HepG2 (cell line): ENCODE measurements around the gene LMOD1. TPM values are rescaled to one million over a fixed set of nuclear protein-coding genes. Genes with fewer than 3 reads are reported as not detected.
A peak's percentile ranks its signal among the peaks of the same experiment; 100 is the strongest.

ENCODE experiments used
- ATAC-seq: fragments of 200-7000 bp; cut with Tn5 transposase; 3 replicates; pipeline ENCODE4 v1.9.1; 2020; ENCODE audit warnings: mild to moderate bottlenecking, moderate library complexity
- BruUV-seq: library from RNA; stranded (reverse); fragments of 400-500 nt; replicated peaks from 2 replicates; lab custom pipeline; 2021; lab: Mats Ljungman, UMichigan
- CTCF ChIA-PET: fragments of 300-600 bp; formaldehyde crosslinking; extraction: SDS; loops from one replicate; lab custom pipeline; 2021; ENCODE audit warnings: low total read pairs, inconsistent platforms, low intra/inter-chr PET ratio; lab: Yijun Ruan, JAX
- POLR2A ChIA-PET: fragments of 350-600 bp; sonication (Branson Sonifier 250); formaldehyde crosslinking; loops from one replicate; lab custom pipeline; 2020; ENCODE audit warnings: antibody characterized with exemption, inconsistent platforms; lab: Yijun Ruan, JAX
- DNase-seq: peaks from one replicate; pipeline ENCODE4 v3.0.0-alpha.2; 2015; ENCODE audit warnings: low spot score
- FAIRE-seq: peaks from 3 replicates; lab custom pipeline; 2011; peaks lifted over from hg19 to GRCh38; lab: Jason Lieb, UNC
- H2AFZ ChIP-seq: one replicate; pipeline ENCODE4 v1.6.1; 2011; ENCODE audit warnings: low read length, inconsistent platforms
- H3K27ac ChIP-seq: fragments of 300-600 bp; 3 replicates; pipeline ENCODE4 v1.8.0; 2011; ENCODE audit warnings: mixed run types, mild to moderate bottlenecking, mixed read lengths, low read length, inconsistent platforms; ENCODE audit not compliant: insufficient read depth; ENCODE audit errors: extremely low read length
- H3K27me3 ChIP-seq, 2 experiments: fragments of 200-600 bp in 1 of 2; 2 replicates in 1 of 2; 3 replicates in 1 of 2; pipeline versions ENCODE4 v1.6.0 to v1.8.0; 2011; ENCODE audit warnings: low read length in 2 of 2, mild to moderate bottlenecking in 2 of 2, moderate library complexity in 2 of 2, inconsistent platforms in 1 of 2; ENCODE audit not compliant: insufficient read depth in 2 of 2, control insufficient read depth in 1 of 2
- H3K36me3 ChIP-seq, 2 experiments: fragments of 200-600 bp in 1 of 2; replicated peaks in 1 of 2; 2 replicates in 1 of 2; 3 replicates in 1 of 2; pipeline versions ENCODE4 v1.5.1 to v1.8.0; 2011; ENCODE audit warnings: low read length in 2 of 2, inconsistent platforms in 1 of 2; ENCODE audit not compliant: insufficient read depth in 2 of 2, control insufficient read depth in 1 of 2
- H3K4me1 ChIP-seq: 2 replicates; pipeline ENCODE4 v1.5.1; 2012; ENCODE audit warnings: low read length, inconsistent platforms; ENCODE audit not compliant: insufficient read depth
- H3K4me2 ChIP-seq: 2 replicates; pipeline ENCODE4 v1.6.0; 2011; ENCODE audit warnings: low read depth, low read length, inconsistent platforms
- H3K4me3 ChIP-seq, 3 experiments: fragments of 200-600 bp in 1 of 3; sonication (generic), shearing (Covaris generic) in 1 of 3; replicated peaks in 1 of 3; 2 replicates each; pipeline ENCODE4 v1.5.1; 2011 to 2016; ENCODE audit warnings: low read length in 3 of 3, inconsistent platforms in 2 of 3, low read depth in 2 of 3, mild to moderate bottlenecking in 2 of 3, control low read depth in 1 of 3, mixed read lengths in 1 of 3; ENCODE audit not compliant: insufficient read depth in 1 of 3
- H3K79me2 ChIP-seq: one replicate; pipeline ENCODE4 v1.6.1; 2011; ENCODE audit warnings: low read length, inconsistent platforms; ENCODE audit not compliant: insufficient read depth
- H3K9ac ChIP-seq: 2 replicates; pipeline ENCODE4 v1.6.0; 2011; ENCODE audit warnings: mild to moderate bottlenecking, low read depth, low read length, inconsistent platforms; ENCODE audit not compliant: insufficient read depth
- H3K9me3 ChIP-seq: 2 replicates; pipeline ENCODE4 v1.5.1; 2012; ENCODE audit warnings: mild to moderate bottlenecking, low read length
- H4K20me1 ChIP-seq: 2 replicates; pipeline ENCODE4 v1.6.0; 2011; ENCODE audit warnings: inconsistent platforms, mild to moderate bottlenecking, low read length, moderate library complexity; ENCODE audit not compliant: insufficient read depth
- CTCF ChIP-seq: sonication (generic); formaldehyde crosslinking; IDR thresholded peaks from 2 replicates; pipeline ENCODE4 v1.5.0; 2020; ENCODE audit warnings: mild to moderate bottlenecking, missing genetic modification reagents, moderate library complexity
- SIN3A ChIP-seq: IDR thresholded peaks from 2 replicates; pipeline ENCODE4 v1.6.1; 2011; ENCODE audit warnings: low read depth, mild to moderate bottlenecking, control low read depth, low read length, borderline replicate concordance
- STAG1 ChIP-seq: sonication (generic); formaldehyde crosslinking; IDR thresholded peaks from 2 replicates; pipeline ENCODE4 v1.4.0; 2020; ENCODE audit warnings: missing genetic modification reagents
- WGBS: methylation state at CpG from one replicate; pipeline ENCODE4 v1.1.6; 2017; ENCODE audit warnings: low lambda C conversion rate; 5-methylcytosine and 5-hydroxymethylcytosine counted together
- in situ Hi-C: cut with HindIII; loops from 2 replicates; pipeline ENCODE4 v1.10.0; 2017; ENCODE audit warnings: low pct_unique_long_range_greater_than_20kb; ENCODE audit not compliant: extremely low pct_ligation_motif_present
- intact Hi-C: fragments of 100-400 bp; cut with micrococcal nuclease; formaldehyde crosslinking; loops from one replicate; pipeline ENCODE4 v1.10.0; 2022; ENCODE audit not compliant: unreplicated experiment
- polyA plus RNA-seq, 8 experiments: library from polyadenylated mRNA; depleted of rRNA in 3 of 8; stranded (reverse) in 7 of 8; unstranded in 1 of 8; fragments of >200 nt; fragmentation: Illumina TruSeq in 4 of 8; extraction: Trizol in 4 of 8; gene quantifications; 2 replicates each; pipeline versions ENCODE4 v1.2.1 to v1.2.3, GENCODE V29; 2011 to 2016; ENCODE audit warnings: low read depth in 4 of 8, missing spikeins in 1 of 8, mixed read lengths in 1 of 8; ENCODE audit not compliant: insufficient read depth in 1 of 8
- total RNA-seq, 5 experiments: library from RNA; depleted of rRNA; stranded (reverse); fragments of >200 nt; fragmentation: Illumina TruSeq; extraction: Trizol; gene quantifications; 2 replicates each; pipeline ENCODE4 v1.2.3, GENCODE V29; 2016; ENCODE audit warnings: low read depth in 1 of 5

Gene LMOD1
- total and polyA plus RNA-seq, 2 of the 13 experiments (the other 11 are each of a cell fraction or from before 2014, with no cell fraction given) = not detected

DNA sequence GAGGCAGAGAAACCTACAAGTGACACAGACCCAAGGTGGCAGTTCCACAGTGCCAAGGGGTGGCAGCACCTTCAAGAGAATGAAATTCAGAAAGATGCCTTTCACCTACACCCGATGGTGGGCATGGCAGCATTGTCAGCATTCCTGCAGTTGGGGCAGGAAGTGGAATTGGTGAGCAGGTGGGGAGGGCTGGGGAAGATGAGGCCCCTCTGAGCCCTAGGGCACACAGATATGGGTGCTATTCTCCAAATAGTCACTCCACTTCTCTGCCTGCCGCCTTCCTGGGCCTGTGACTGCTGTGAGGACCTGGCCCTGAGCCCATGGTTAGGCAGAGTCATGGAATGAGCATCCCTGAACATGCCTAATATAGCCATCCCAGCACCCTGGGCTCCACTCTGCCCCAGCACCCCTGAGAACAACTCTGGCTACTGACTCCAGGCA lies 49.4 kb downstream of the LMOD1 start:
- ATAC-seq = no peak
- no peak overlapping the region for H3K9ac ChIP-seq
- in situ Hi-C loops = loop anchor here (5.0 kb wide), 1 partner anchor 235 kb away; no protein-coding TSS in a partner anchor

More for the DNA sequence above, 49.4 kb downstream of the LMOD1 start:
- intact Hi-C loops = loop anchor here (5.0 to 10.0 kb wide), 2 partner anchors 60 to 218 kb away; partner anchors contain the start of gene TIMM17A
- no peak overlapping the region for H3K27ac ChIP-seq
- H3K4me1 ChIP-seq = no peaks in the 10 kb centered on the region
- BruUV-seq = no TSS peak
- H4K20me1 ChIP-seq = no peaks in the 10 kb centered on the region
- FAIRE-seq (no peak), DNase-seq (no peak)
- no peaks in the 10 kb centered on the region for H3K79me2 ChIP-seq
- CTCF ChIA-PET = interaction anchor here (2.7 kb wide), 1 partner anchor 76 kb away, joined by 28 read pairs; no protein-coding TSS in a partner anchor
- POLR2A ChIA-PET = interaction anchor here (1.9 kb wide), 1 partner anchor 58 kb away, joined by 6 read pairs; the partner anchor contains the start of gene TIMM17A
- no peak overlapping the region for H3K4me2 ChIP-seq
- H3K27me3 ChIP-seq = no peaks in the 10 kb centered on the region
- no peak overlapping the region for H2AFZ ChIP-seq
- no peaks in the 10 kb centered on the region for H3K36me3 ChIP-seq
- H3K9me3 ChIP-seq = no peaks in the 10 kb centered on the region
- peak; percentile 13; the same call in 1 of the 2 replicates for TF ChIP-seq STAG1 (CRISPR knock-in tag)
- no peak for TF ChIP-seq SIN3A
- TF ChIP-seq CTCF (CRISPR knock-in tag) = peak; percentile 22; the same call in 1 of the 2 replicates
- H3K4me3 ChIP-seq = no peak overlapping the region
- WGBS = 25% methylated on average over 2 of the region's 2 CpGs
